ENCODE data around the gene ARL2. TPM values are rescaled to one million over a fixed set of nuclear protein-coding genes. Genes with fewer than 3 reads are reported as not detected.
"Not testable (repeated sequence)": the region's sequence is repeated elsewhere in the genome, so short reads cannot be mapped to it uniquely, and the experiment has no call there.

ARL2 gene
- total and polyA plus RNA-seq, 3 donors from 2014 or later = 127 to 235 (median 154) TPM

DNA sequence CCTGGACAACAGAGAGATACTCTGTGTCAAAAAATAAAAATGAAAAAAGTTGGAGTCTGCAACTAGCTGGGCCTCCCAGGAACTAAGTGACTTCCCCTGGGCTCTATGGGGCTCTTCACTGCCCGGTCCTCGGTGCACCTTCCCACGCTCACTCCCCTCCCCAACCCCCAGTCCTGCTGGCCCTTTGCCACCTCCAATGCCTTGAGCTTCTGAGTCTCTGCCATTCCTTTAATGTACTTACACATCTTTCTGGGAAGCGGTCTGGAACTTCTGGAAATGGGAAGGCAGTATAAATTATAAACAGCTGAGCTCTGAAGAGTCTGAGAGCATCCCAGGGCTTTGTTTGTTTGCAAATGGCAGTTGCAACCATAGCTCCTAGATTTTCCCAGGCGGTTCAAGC lies 11.3 kb upstream of the ARL2 start:
- TF ChIP-seq POLR2A (IDR thresholded peaks at IDR 0.05) = no peak
- TF ChIP-seq, protein P1, sequence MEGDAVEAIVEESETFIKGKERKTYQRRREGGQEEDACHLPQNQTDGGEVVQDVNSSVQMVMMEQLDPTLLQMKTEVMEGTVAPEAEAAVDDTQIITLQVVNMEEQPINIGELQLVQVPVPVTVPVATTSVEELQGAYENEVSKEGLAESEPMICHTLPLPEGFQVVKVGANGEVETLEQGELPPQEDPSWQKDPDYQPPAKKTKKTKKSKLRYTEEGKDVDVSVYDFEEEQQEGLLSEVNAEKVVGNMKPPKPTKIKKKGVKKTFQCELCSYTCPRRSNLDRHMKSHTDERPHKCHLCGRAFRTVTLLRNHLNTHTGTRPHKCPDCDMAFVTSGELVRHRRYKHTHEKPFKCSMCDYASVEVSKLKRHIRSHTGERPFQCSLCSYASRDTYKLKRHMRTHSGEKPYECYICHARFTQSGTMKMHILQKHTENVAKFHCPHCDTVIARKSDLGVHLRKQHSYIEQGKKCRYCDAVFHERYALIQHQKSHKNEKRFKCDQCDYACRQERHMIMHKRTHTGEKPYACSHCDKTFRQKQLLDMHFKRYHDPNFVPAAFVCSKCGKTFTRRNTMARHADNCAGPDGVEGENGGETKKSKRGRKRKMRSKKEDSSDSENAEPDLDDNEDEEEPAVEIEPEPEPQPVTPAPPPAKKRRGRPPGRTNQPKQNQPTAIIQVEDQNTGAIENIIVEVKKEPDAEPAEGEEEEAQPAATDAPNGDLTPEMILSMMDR (IDR thresholded peaks at IDR 0.05) = no peak
- Histone ChIP-seq H3K27ac (no peak overlapping the region), H3K36me3 (ENCODE audit: low read depth, missing control alignments) (no peaks in the 10 kb centered on the region), H3K4me3 (no peak overlapping the region), H3K4me1 (no peaks in the 10 kb centered on the region), H3K27me3 (no peaks in the 10 kb centered on the region), H3K9me3 (no peaks in the 10 kb centered on the region)
- intact Hi-C loops (cut with DNase I; ENCODE audit: low total_unique reads) = no loop called here
- no peak for DNase-seq
- 72 to 73% methylated on average over 5 of the region's 5 CpGs for WGBS, 2 donors

DNA sequence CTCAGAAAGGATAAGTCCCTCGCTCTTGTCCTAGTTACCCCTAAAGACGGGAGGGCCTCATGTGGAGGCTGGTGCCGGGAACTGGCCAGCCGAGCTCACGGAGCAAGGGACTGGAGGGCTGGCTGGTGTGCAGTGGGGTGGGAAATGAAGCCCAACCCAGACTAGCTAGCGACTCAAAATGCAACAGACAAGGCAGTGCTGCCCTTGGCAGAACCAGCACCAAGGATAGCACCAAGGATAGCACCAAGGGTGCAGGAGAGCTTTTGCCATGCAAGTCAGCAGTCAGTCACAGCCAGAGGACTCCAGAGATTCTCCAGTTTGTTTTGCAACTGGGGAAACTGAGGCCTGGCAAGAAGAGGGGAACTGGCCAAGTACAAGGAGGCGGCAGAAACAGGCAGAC lies 10.7 kb upstream of the ARL2 start:
- no peak overlapping the region for H3K4me3 ChIP-seq
- no peak overlapping the region for H3K27ac ChIP-seq
- H3K27me3 ChIP-seq = no peaks in the 10 kb centered on the region
- H3K4me1 ChIP-seq = no peaks in the 10 kb centered on the region
- WGBS, 2 donors = 66 to 77% methylated on average over 4 to 7 of the region's 7 CpGs
- TF ChIP-seq, protein P1 (IDR thresholded peaks at IDR 0.05) = no peak
- no peak for TF ChIP-seq POLR2A (IDR thresholded peaks at IDR 0.05)
- H3K36me3 ChIP-seq (ENCODE audit: low read depth, missing control alignments) = no peaks in the 10 kb centered on the region
- no peaks in the 10 kb centered on the region for H3K9me3 ChIP-seq
- no peak for DNase-seq
- intact Hi-C loops (cut with DNase I; ENCODE audit: low total_unique reads) = no loop called here

DNA sequence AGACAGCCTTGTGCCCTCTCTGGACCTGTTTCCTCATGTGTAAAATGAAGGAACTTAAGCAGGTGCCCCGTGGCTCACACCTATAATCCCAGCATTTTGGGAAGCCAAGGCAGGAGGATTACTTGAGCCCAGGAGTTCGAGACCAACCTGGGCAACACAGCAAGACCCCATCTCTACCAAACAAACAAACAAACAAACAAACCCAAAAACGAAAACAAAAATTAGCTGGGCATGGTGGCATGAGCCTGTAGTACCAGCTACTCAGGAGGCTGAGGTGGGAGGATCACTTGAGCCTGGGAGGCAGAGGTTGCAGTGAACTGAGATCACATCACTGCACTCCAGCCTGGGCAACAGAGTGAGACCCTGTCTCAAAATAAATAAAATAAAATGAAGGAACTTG lies 10.0 kb upstream of the ARL2 start:
- H3K27ac ChIP-seq; H3K4me1 ChIP-seq; H3K4me3 ChIP-seq; H3K27me3 ChIP-seq; DNase-seq; H3K36me3 ChIP-seq (ENCODE audit: low read depth, missing control alignments); intact Hi-C loops (cut with DNase I; ENCODE audit: low total_unique reads); H3K9me3 ChIP-seq: not testable (repeated sequence)
- WGBS, 2 donors = 72 to 74% methylated on average over 3 of the region's 3 CpGs

DNA sequence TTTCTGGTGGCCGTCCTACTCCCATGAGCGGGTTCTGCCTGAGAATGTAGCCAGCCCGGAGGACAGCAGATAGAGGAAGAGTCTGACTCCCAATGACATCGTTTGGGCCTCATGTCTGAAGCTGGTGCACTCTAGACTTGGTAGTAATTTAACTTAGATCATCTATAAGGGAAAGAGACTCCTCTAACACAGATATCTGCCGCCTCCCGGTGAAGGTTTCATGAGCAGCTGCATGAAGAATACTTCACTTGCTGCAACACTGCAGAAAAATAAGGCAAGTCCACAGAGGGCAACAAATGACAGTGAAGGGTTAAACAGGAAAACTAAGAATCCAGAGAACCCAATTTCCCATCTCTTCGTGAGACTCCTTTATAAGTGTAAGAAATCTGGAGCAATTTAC lies 5.9 kb upstream of the ARL2 start:
- intact Hi-C loops (cut with DNase I; ENCODE audit: low total_unique reads) = no loop called here
- WGBS, 2 donors = 74 to 78% methylated on average over 7 of the region's 7 CpGs
- TF ChIP-seq, protein P1 (IDR thresholded peaks at IDR 0.05) = no peak
- no peak for TF ChIP-seq POLR2A (IDR thresholded peaks at IDR 0.05)
- H3K4me3 ChIP-seq = no peak overlapping the region
- H3K27me3 ChIP-seq = no peaks in the 10 kb centered on the region
- H3K27ac ChIP-seq = no peak overlapping the region
- no peak for DNase-seq
- H3K36me3 ChIP-seq (ENCODE audit: low read depth, missing control alignments) = no peaks in the 10 kb centered on the region
- H3K9me3 ChIP-seq = no peaks in the 10 kb centered on the region
- no peaks in the 10 kb centered on the region for H3K4me1 ChIP-seq

DNA sequence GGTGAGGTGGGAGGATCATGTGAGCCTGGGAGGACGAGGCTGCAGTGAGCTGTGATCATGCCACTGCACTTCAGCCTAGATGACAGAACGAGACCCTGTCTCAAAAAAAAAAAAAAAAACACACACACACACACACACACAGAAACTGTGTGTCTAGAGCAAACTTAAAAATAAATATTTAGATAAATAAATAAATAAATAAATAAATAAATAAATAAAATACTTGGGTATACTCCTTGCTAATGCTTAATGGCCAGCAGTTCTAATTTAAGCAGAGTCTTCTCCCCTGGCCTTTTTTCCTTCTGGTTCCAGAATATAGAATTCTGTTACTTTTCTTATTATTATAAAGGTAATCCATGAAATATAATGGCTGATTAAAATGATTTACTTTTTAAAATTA lies 5.1 kb upstream of the ARL2 start:
- Histone ChIP-seq H3K27ac (no peak overlapping the region), H3K9me3 (no peaks in the 10 kb centered on the region), H3K4me1 (no peaks in the 10 kb centered on the region), H3K27me3 (no peaks in the 10 kb centered on the region), H3K4me3 (no peak overlapping the region), H3K36me3 (ENCODE audit: low read depth, missing control alignments) (no peaks in the 10 kb centered on the region)
- DNase-seq = no peak
- intact Hi-C loops (cut with DNase I; ENCODE audit: low total_unique reads) = no loop called here
- no peak for TF ChIP-seq POLR2A (IDR thresholded peaks at IDR 0.05)
- TF ChIP-seq, protein P1 (IDR thresholded peaks at IDR 0.05) = no peak
- WGBS, 2 donors = 92 to 93% methylated on average over 2 of the region's 2 CpGs
